ENCODE data around the gene JAM3. TPM values are rescaled to one million over a fixed set of nuclear protein-coding genes. Genes with fewer than 3 reads are reported as not detected.

Gene JAM3
- total and polyA plus RNA-seq, 2 of the 13 experiments (the other 11 are each of a cell fraction or from before 2014, with no cell fraction given), result 0.98 to 2.8 TPM

DNA sequence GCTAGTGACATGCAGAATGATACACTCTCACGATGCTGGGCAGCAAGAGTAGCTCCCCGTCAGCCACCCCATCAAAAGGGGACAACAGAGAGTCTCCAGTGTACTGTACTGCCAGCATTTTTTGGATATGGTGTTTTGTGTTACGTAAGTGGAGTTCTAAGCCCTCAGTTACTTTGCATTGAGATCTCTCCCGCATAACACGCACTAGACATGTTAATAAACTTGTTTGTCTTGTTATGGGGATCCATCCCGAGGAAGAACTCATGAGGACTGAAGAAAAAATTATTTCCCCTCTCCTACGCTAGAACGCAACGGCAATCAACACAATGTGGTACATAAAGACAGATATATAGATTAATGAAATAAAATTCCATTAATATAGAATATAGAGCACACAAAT lies 130.7 kb downstream of the JAM3 start:
- H4K20me1 ChIP-seq (ENCODE audit: insufficient read depth, low read length), result no peaks in the 10 kb centered on the region
- in situ Hi-C loops (cut with HindIII; ENCODE audit: extremely low pct_ligation_motif_present, low pct_unique_long_range_greater_than_20kb) (no loop called here), intact Hi-C loops (cut with micrococcal nuclease; ENCODE audit: unreplicated experiment) (no loop called here)
- H3K27me3 ChIP-seq (ENCODE audit: control insufficient read depth in 1 of 2, insufficient read depth in 2 of 2, low read length in 2 of 2), result no peaks in the 10 kb centered on the region
- BruUV-seq (replicated peaks), result no TSS peak
- no peak overlapping the region for H3K4me3 ChIP-seq (replicated peaks in 1 of 3; ENCODE audit: insufficient read depth in 1 of 3, low read depth in 2 of 3, low read length in 3 of 3)
- WGBS (ENCODE audit: low lambda C conversion rate), result 97% methylated on average over 9 of the region's 9 CpGs
- TF ChIP-seq ZNF597 (CRISPR knock-in tag; IDR thresholded peaks at IDR 0.05), result no peak
- H2AFZ ChIP-seq (ENCODE audit: low read length), result no peak overlapping the region
- no peak for ATAC-seq
- H3K27ac ChIP-seq (ENCODE audit: extremely low read length, insufficient read depth, low read length), result no peak overlapping the region
- H3K79me2 ChIP-seq (ENCODE audit: insufficient read depth, low read length), result no peaks in the 10 kb centered on the region
- ChIA-PET CTCF (ENCODE audit: low intra/inter-chr PET ratio, low total read pairs) (no interaction called here), POLR2A (interaction anchor here (0.8 kb wide), 1 partner anchor 25 kb away, joined by 4 read pairs; the partner anchor contains the start of gene VPS26B)
- FAIRE-seq, result no peak
- no peak overlapping the region for H3K4me2 ChIP-seq (ENCODE audit: low read depth, low read length)
- peaks cover 12 to 58% of the 10 kb centered on the region in 2 experiments; a peak in 4 of 5 replicates for H3K36me3 ChIP-seq (replicated peaks in 1 of 2; ENCODE audit: control insufficient read depth in 1 of 2, insufficient read depth in 2 of 2, low read length in 2 of 2)
- H3K9ac ChIP-seq (ENCODE audit: insufficient read depth, low read depth, low read length), result no peak overlapping the region
- DNase-seq (ENCODE audit: low spot score), result no peak
- no peaks in the 10 kb centered on the region for H3K9me3 ChIP-seq (ENCODE audit: low read length)
- no peaks in the 10 kb centered on the region for H3K4me1 ChIP-seq (ENCODE audit: insufficient read depth, low read length)

DNA sequence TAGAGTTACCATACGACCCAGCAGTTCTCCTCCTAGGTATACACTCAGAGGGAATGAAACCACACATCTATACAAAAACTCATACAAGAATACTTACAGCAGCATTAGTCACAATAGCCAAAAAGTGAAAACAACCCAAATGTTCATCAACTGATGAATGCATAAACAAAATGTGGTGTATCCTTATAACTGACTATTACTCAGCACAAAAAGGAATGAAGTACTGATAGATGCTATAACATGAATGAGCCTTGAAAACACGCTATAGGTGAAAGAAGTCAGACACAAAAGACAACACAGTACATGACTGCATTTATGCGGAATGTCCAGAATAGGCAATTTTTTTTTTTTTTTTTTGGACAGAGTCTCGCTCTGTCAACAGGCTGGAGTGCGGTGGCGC lies 131.8 kb downstream of the JAM3 start:
- Histone ChIP-seq H3K4me2 (ENCODE audit: low read depth, low read length) (no peak overlapping the region), H3K27me3 (ENCODE audit: control insufficient read depth in 1 of 2, insufficient read depth in 2 of 2, low read length in 2 of 2) (no peaks in the 10 kb centered on the region), H3K9ac (ENCODE audit: insufficient read depth, low read depth, low read length) (no peak overlapping the region), H4K20me1 (ENCODE audit: insufficient read depth, low read length) (no peaks in the 10 kb centered on the region), H3K27ac (ENCODE audit: extremely low read length, insufficient read depth, low read length) (no peak overlapping the region), H3K9me3 (ENCODE audit: low read length) (no peaks in the 10 kb centered on the region), H2AFZ (ENCODE audit: low read length) (no peak overlapping the region), H3K4me1 (ENCODE audit: insufficient read depth, low read length) (no peaks in the 10 kb centered on the region), H3K4me3 (replicated peaks in 1 of 3; ENCODE audit: insufficient read depth in 1 of 3, low read depth in 2 of 3, low read length in 3 of 3) (no peak overlapping the region), H3K36me3 (replicated peaks in 1 of 2; ENCODE audit: control insufficient read depth in 1 of 2, insufficient read depth in 2 of 2, low read length in 2 of 2) (peaks cover 10 to 67% of the 10 kb centered on the region in 2 experiments; a peak in 4 of 5 replicates), H3K79me2 (ENCODE audit: insufficient read depth, low read length) (no peaks in the 10 kb centered on the region)
- in situ Hi-C loops (cut with HindIII; ENCODE audit: extremely low pct_ligation_motif_present, low pct_unique_long_range_greater_than_20kb), result no loop called here
- no peak for ATAC-seq
- ChIA-PET POLR2A (no interaction called here), CTCF (ENCODE audit: low intra/inter-chr PET ratio, low total read pairs) (no interaction called here)
- intact Hi-C loops (cut with micrococcal nuclease; ENCODE audit: unreplicated experiment), result no loop called here
- DNase-seq (ENCODE audit: low spot score), result no peak
- no TSS peak for BruUV-seq (replicated peaks)
- no peak for FAIRE-seq
- WGBS (ENCODE audit: low lambda C conversion rate), result 98% methylated on average over 6 of the region's 6 CpGs
- TF ChIP-seq AGO1 (IDR thresholded peaks at IDR 0.05; ENCODE audit: low read depth, low read length, poor library complexity, severe bottlenecking) (no peak), ZNF704 (CRISPR knock-in tag; IDR thresholded peaks at IDR 0.05; ENCODE audit: borderline replicate concordance) (no peak), ZNF34 (CRISPR knock-in tag; IDR thresholded peaks at IDR 0.05; ENCODE audit: borderline replicate concordance) (no peak), NFYC (CRISPR knock-in tag; IDR thresholded peaks at IDR 0.05) (no peak), KLF11 (CRISPR knock-in tag; IDR thresholded peaks at IDR 0.05) (no peak), HMGXB3 (CRISPR knock-in tag; IDR thresholded peaks at IDR 0.05; ENCODE audit: borderline replicate concordance) (no peak), JUND (CRISPR knock-in tag; IDR thresholded peaks at IDR 0.05) (no peak), ZMYM3 (CRISPR knock-in tag; IDR thresholded peaks at IDR 0.05) (no peak), ZNF138 (CRISPR knock-in tag; IDR thresholded peaks at IDR 0.05; ENCODE audit: low read depth) (no peak), MEF2D (CRISPR knock-in tag; IDR thresholded peaks at IDR 0.05) (no peak), ZBTB21 (CRISPR knock-in tag; IDR thresholded peaks at IDR 0.05) (no peak), ZMYM2 (CRISPR knock-in tag; IDR thresholded peaks at IDR 0.05) (no peak)
